HG03159 (cell line): ENCODE results near the gene SNX6.
"Not testable (repeated sequence)": the region's sequence is repeated elsewhere in the genome, so short reads cannot be mapped to it uniquely, and the experiment has no call there.

Experiments
- ATAC-seq: cut with Tn5 transposase; IDR thresholded peaks from one replicate; pipeline ENCODE4 v1.9.1; 2021; ENCODE audit warnings: mild to moderate bottlenecking, moderate library complexity; ENCODE audit not compliant: unreplicated experiment

The SNX6 gene

GRCh38 chr14:34640826-34641225 is 10.9 kb upstream of the SNX6 start:
- ATAC-seq = no peak

- not testable (repeated sequence) for ATAC-seq
Measured at GRCh38 chr14:34634360-34634771, 4.4 kb upstream of the SNX6 start.

- ATAC-seq = no peak
Measured at GRCh38 chr14:34633742-34634141, 3.8 kb upstream of the SNX6 start.

- ATAC-seq = no peak
Measured at GRCh38 chr14:34632411-34632978, 2.5 kb upstream of the SNX6 start.

- ATAC-seq = no peak
Measured at GRCh38 chr14:34629344-34629656, 648 bp downstream of the SNX6 start.

- no peak for ATAC-seq
Measured at GRCh38 chr14:34628681-34629135, 1.2 kb downstream of the SNX6 start.

GRCh38 chr14:34623506-34623905 is 6.4 kb downstream of the SNX6 start:
- ATAC-seq = no peak

GRCh38 chr14:34620839-34621238 is 9.1 kb downstream of the SNX6 start:
- ATAC-seq = no peak

- no peak for ATAC-seq
Measured at GRCh38 chr14:34620115-34620514, 9.8 kb downstream of the SNX6 start.

- no peak for ATAC-seq
Measured at GRCh38 chr14:34619471-34619870, 10.5 kb downstream of the SNX6 start.

- no peak for ATAC-seq
Measured at GRCh38 chr14:34616360-34616759, 13.6 kb downstream of the SNX6 start.

GRCh38 chr14:34615507-34615906 is 14.4 kb downstream of the SNX6 start:
- ATAC-seq = no peak

GRCh38 chr14:34614638-34615037 is 15.3 kb downstream of the SNX6 start:
- ATAC-seq = no peak

- ATAC-seq = no peak
Measured at GRCh38 chr14:34610101-34610500, 19.8 kb downstream of the SNX6 start.

- ATAC-seq = no peak
Measured at GRCh38 chr14:34605461-34605860, 24.5 kb downstream of the SNX6 start.

- ATAC-seq = no peak
Measured at GRCh38 chr14:34604995-34605394, 25.0 kb downstream of the SNX6 start.

- ATAC-seq = no peak
Measured at GRCh38 chr14:34596891-34597290, 33.1 kb downstream of the SNX6 start.

GRCh38 chr14:34593740-34594375 is 36.1 kb downstream of the SNX6 start:
- ATAC-seq = no peak

- no peak for ATAC-seq
Measured at GRCh38 chr14:34592623-34593022, 37.3 kb downstream of the SNX6 start.

GRCh38 chr14:34583525-34583924 is 46.4 kb downstream of the SNX6 start:
- ATAC-seq = no peak

- ATAC-seq = no peak
Measured at GRCh38 chr14:34582117-34582680, 47.7 kb downstream of the SNX6 start.

- no peak for ATAC-seq
Measured at GRCh38 chr14:34580381-34580780, 49.6 kb downstream of the SNX6 start.

GRCh38 chr14:34571771-34572170 is 58.2 kb downstream of the SNX6 start:
- ATAC-seq = no peak
